HepG2 (cell line): Measurements from ENCODE around the gene RPL18. TPM values are rescaled to one million over a fixed set of nuclear protein-coding genes. Genes with fewer than 3 reads are reported as not detected.

Experiments used
- ATAC-seq: fragments of 200-7000 bp; cut with Tn5 transposase; 3 replicates; pipeline ENCODE4 v1.9.1; 2020; ENCODE audit warnings: mild to moderate bottlenecking, moderate library complexity
- BruUV-seq: library from RNA; stranded (reverse); fragments of 400-500 nt; replicated peaks from 2 replicates; lab custom pipeline; 2021; lab: Mats Ljungman, UMichigan
- CTCF ChIA-PET: fragments of 300-600 bp; formaldehyde crosslinking; extraction: SDS; loops from one replicate; lab custom pipeline; 2021; ENCODE audit warnings: low total read pairs, inconsistent platforms, low intra/inter-chr PET ratio; lab: Yijun Ruan, JAX
- POLR2A ChIA-PET: fragments of 350-600 bp; sonication (Branson Sonifier 250); formaldehyde crosslinking; loops from one replicate; lab custom pipeline; 2020; ENCODE audit warnings: antibody characterized with exemption, inconsistent platforms; lab: Yijun Ruan, JAX
- DNase-seq: peaks from one replicate; pipeline ENCODE4 v3.0.0-alpha.2; 2015; ENCODE audit warnings: low spot score
- FAIRE-seq: peaks from 3 replicates; lab custom pipeline; 2011; peaks lifted over from hg19 to GRCh38; lab: Jason Lieb, UNC
- H2AFZ ChIP-seq: one replicate; pipeline ENCODE4 v1.6.1; 2011; ENCODE audit warnings: low read length, inconsistent platforms
- H3K27ac ChIP-seq: fragments of 300-600 bp; 3 replicates; pipeline ENCODE4 v1.8.0; 2011; ENCODE audit warnings: mixed run types, mild to moderate bottlenecking, mixed read lengths, low read length, inconsistent platforms; ENCODE audit not compliant: insufficient read depth; ENCODE audit errors: extremely low read length
- H3K27me3 ChIP-seq, 2 experiments: fragments of 200-600 bp in 1 of 2; 2 replicates in 1 of 2; 3 replicates in 1 of 2; pipeline versions ENCODE4 v1.6.0 to v1.8.0; 2011; ENCODE audit warnings: low read length in 2 of 2, mild to moderate bottlenecking in 2 of 2, moderate library complexity in 2 of 2, inconsistent platforms in 1 of 2; ENCODE audit not compliant: insufficient read depth in 2 of 2, control insufficient read depth in 1 of 2
- H3K36me3 ChIP-seq, 2 experiments: fragments of 200-600 bp in 1 of 2; replicated peaks in 1 of 2; 2 replicates in 1 of 2; 3 replicates in 1 of 2; pipeline versions ENCODE4 v1.5.1 to v1.8.0; 2011; ENCODE audit warnings: low read length in 2 of 2, inconsistent platforms in 1 of 2; ENCODE audit not compliant: insufficient read depth in 2 of 2, control insufficient read depth in 1 of 2
- H3K4me1 ChIP-seq: 2 replicates; pipeline ENCODE4 v1.5.1; 2012; ENCODE audit warnings: low read length, inconsistent platforms; ENCODE audit not compliant: insufficient read depth
- H3K4me2 ChIP-seq: 2 replicates; pipeline ENCODE4 v1.6.0; 2011; ENCODE audit warnings: low read depth, low read length, inconsistent platforms
- H3K4me3 ChIP-seq, 3 experiments: fragments of 200-600 bp in 1 of 3; sonication (generic), shearing (Covaris generic) in 1 of 3; replicated peaks in 1 of 3; 2 replicates each; pipeline ENCODE4 v1.5.1; 2011 to 2016; ENCODE audit warnings: low read length in 3 of 3, inconsistent platforms in 2 of 3, low read depth in 2 of 3, mild to moderate bottlenecking in 2 of 3, control low read depth in 1 of 3, mixed read lengths in 1 of 3; ENCODE audit not compliant: insufficient read depth in 1 of 3
- H3K79me2 ChIP-seq: one replicate; pipeline ENCODE4 v1.6.1; 2011; ENCODE audit warnings: low read length, inconsistent platforms; ENCODE audit not compliant: insufficient read depth
- H3K9ac ChIP-seq: 2 replicates; pipeline ENCODE4 v1.6.0; 2011; ENCODE audit warnings: mild to moderate bottlenecking, low read depth, low read length, inconsistent platforms; ENCODE audit not compliant: insufficient read depth
- H3K9me3 ChIP-seq: 2 replicates; pipeline ENCODE4 v1.5.1; 2012; ENCODE audit warnings: mild to moderate bottlenecking, low read length
- H4K20me1 ChIP-seq: 2 replicates; pipeline ENCODE4 v1.6.0; 2011; ENCODE audit warnings: inconsistent platforms, mild to moderate bottlenecking, low read length, moderate library complexity; ENCODE audit not compliant: insufficient read depth
- ARHGAP35 ChIP-seq: sonication (generic); formaldehyde crosslinking; IDR thresholded peaks from 2 replicates; pipeline ENCODE4 v1.9.0; 2022; ENCODE audit warnings: mild to moderate bottlenecking, inconsistent platforms, moderate library complexity, missing genetic modification reagents, borderline replicate concordance
- HMG20A ChIP-seq: IDR thresholded peaks from 2 replicates; pipeline ENCODE4 v1.6.1; 2016; ENCODE audit warnings: borderline replicate concordance
- HNF4A ChIP-seq: sonication (generic); formaldehyde crosslinking; IDR thresholded peaks from 2 replicates; pipeline ENCODE4 v1.4.0; 2020; ENCODE audit warnings: missing genetic modification reagents
- HNF4G ChIP-seq, 2 experiments: sonication (generic) in 1 of 2; formaldehyde crosslinking in 1 of 2; IDR thresholded peaks; 2 replicates each; pipeline versions ENCODE4 v1.4.0 to v1.6.1; 2011 to 2020; ENCODE audit warnings: borderline replicate concordance in 2 of 2, low read depth in 2 of 2, mild to moderate bottlenecking in 2 of 2, low read length in 1 of 2, missing genetic modification reagents in 1 of 2, moderate library complexity in 1 of 2
- HOXA3 ChIP-seq: sonication (generic); formaldehyde crosslinking; IDR thresholded peaks from 2 replicates; pipeline ENCODE4 v1.5.0; 2020; ENCODE audit warnings: missing genetic modification reagents
- KDM3A ChIP-seq: IDR thresholded peaks from 2 replicates; pipeline ENCODE4 v1.6.1; 2018; ENCODE audit warnings: low read depth, missing compliant biosample characterization
- POLR2A ChIP-seq, 2 experiments: IDR thresholded peaks; 2 replicates each; pipeline ENCODE4 v1.6.1; 2011; ENCODE audit warnings: low read depth in 2 of 2, low read length in 2 of 2, mild to moderate bottlenecking in 1 of 2, moderate library complexity in 1 of 2; ENCODE audit not compliant: insufficient read depth in 1 of 2
- SP5 ChIP-seq: IDR thresholded peaks from 2 replicates; pipeline ENCODE4 v1.6.1; 2016; ENCODE audit warnings: low read depth, borderline replicate concordance
- TEAD3 ChIP-seq: optimal IDR thresholded peaks from 2 replicates; pipeline ENCODE3; 2016; ENCODE audit warnings: borderline replicate concordance
- TOPORS ChIP-seq: sonication (generic); formaldehyde crosslinking; IDR thresholded peaks from 2 replicates; pipeline ENCODE4 v1.8.0; 2023; ENCODE audit warnings: mild to moderate bottlenecking, missing genetic modification reagents
- ZNF292 ChIP-seq: sonication (generic); formaldehyde crosslinking; IDR thresholded peaks from 2 replicates; pipeline ENCODE4 v1.8.1; 2022; ENCODE audit warnings: mild to moderate bottlenecking, low read depth, missing genetic modification reagents, borderline replicate concordance
- ZNF556 ChIP-seq: sonication (generic); formaldehyde crosslinking; IDR thresholded peaks from 2 replicates; pipeline ENCODE4 v1.4.0; 2020; ENCODE audit warnings: mild to moderate bottlenecking, missing genetic modification reagents, borderline replicate concordance
- ZNF652 ChIP-seq: IDR thresholded peaks from 2 replicates; pipeline ENCODE4 v1.6.1; 2016; ENCODE audit warnings: low read depth, borderline replicate concordance
- ZNF768 ChIP-seq: sonication (generic); formaldehyde crosslinking; IDR thresholded peaks from 2 replicates; pipeline ENCODE4 v1.4.0; 2020; ENCODE audit warnings: missing genetic modification reagents
- WGBS: methylation state at CpG from one replicate; pipeline ENCODE4 v1.1.6; 2017; ENCODE audit warnings: low lambda C conversion rate; 5-methylcytosine and 5-hydroxymethylcytosine counted together
- in situ Hi-C: cut with HindIII; loops from 2 replicates; pipeline ENCODE4 v1.10.0; 2017; ENCODE audit warnings: low pct_unique_long_range_greater_than_20kb; ENCODE audit not compliant: extremely low pct_ligation_motif_present
- intact Hi-C: fragments of 100-400 bp; cut with micrococcal nuclease; formaldehyde crosslinking; loops from one replicate; pipeline ENCODE4 v1.10.0; 2022; ENCODE audit not compliant: unreplicated experiment
- polyA plus RNA-seq, 8 experiments: library from polyadenylated mRNA; depleted of rRNA in 3 of 8; stranded (reverse) in 7 of 8; unstranded in 1 of 8; fragments of >200 nt; fragmentation: Illumina TruSeq in 4 of 8; extraction: Trizol in 4 of 8; gene quantifications; 2 replicates each; pipeline versions ENCODE4 v1.2.1 to v1.2.3, GENCODE V29; 2011 to 2016; ENCODE audit warnings: low read depth in 4 of 8, missing spikeins in 1 of 8, mixed read lengths in 1 of 8; ENCODE audit not compliant: insufficient read depth in 1 of 8
- total RNA-seq, 5 experiments: library from RNA; depleted of rRNA; stranded (reverse); fragments of >200 nt; fragmentation: Illumina TruSeq; extraction: Trizol; gene quantifications; 2 replicates each; pipeline ENCODE4 v1.2.3, GENCODE V29; 2016; ENCODE audit warnings: low read depth in 1 of 5
- TF ChIP-seq, protein P1 (sequence below): sonication (generic); formaldehyde crosslinking; IDR thresholded peaks from 2 replicates; pipeline ENCODE4 v1.4.0; 2020; ENCODE audit warnings: missing genetic modification reagents, mild to moderate bottlenecking, borderline replicate concordance
- TF ChIP-seq, protein P2 (sequence below), 2 experiments: sonication (generic) in 1 of 2; formaldehyde crosslinking in 1 of 2; IDR thresholded peaks; 2 replicates each; pipeline versions ENCODE4 v1.4.0 to v1.6.1; 2018 to 2020; ENCODE audit warnings: missing genetic modification reagents in 2 of 2, borderline replicate concordance in 1 of 2, low read depth in 1 of 2, mild to moderate bottlenecking in 1 of 2, missing biosample characterization in 1 of 2
- TF ChIP-seq, protein P3 (sequence below): sonication (generic); formaldehyde crosslinking; IDR thresholded peaks from 2 replicates; pipeline ENCODE4 v1.8.1; 2022; ENCODE audit warnings: mild to moderate bottlenecking, missing genetic modification reagents

Gene RPL18
- total and polyA plus RNA-seq, 2 of the 13 experiments (the other 11 are each of a cell fraction or from before 2014, with no cell fraction given): 1,485 to 1,639 TPM

DNA sequence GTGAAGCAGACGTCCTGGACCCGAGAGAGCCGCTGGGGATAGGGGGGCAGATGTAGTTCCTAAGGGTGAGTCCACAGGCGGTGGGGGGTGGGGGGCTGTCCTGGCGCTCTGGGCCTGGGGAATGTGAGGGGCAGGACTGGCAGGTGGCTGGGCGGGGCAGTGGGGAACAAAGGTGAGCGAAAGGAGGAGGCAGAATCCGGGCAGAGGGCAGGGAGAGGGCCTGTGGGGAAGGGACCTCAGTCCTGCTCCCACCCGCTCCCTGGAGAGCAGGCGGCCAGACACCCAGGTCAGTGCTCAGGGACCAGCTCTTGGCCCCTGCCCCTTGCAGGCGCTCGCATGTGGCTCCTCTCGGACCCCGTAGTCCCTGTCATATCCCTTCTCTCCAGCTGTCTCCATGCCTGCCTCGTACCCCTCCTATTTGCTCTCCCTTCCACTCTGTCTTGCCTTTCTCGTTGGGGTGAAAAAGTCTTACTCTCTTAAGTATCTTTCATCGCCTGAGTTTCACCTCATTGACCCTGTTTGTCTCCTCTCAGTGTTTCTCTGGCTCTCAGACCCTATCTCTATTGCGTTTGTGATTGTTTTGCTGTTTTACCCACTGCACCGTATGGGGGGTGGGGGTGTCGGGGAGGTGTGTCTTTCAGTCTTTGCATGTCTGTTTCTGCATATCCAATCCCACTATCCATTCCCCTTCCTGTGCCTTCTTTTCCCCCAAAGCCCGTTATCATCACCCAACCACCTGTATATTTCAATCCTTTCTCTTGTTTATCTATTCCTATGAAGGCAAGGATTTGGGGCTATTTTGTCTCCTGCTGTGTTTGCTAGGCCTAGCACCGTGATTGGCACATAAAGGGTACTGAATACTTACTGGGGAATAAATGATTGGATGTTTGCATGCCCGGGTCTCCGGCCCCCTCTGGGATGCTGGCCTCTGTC is 6.1 kb upstream of the RPL18 start:
- TSS peak; percentile 44 for BruUV-seq
- H3K9ac ChIP-seq: peak overlapping the region; percentile 65
- H3K27ac ChIP-seq: peak overlapping the region; percentile 72
- H2AFZ ChIP-seq: no peak overlapping the region
- no peak for DNase-seq
- no peaks in the 10 kb centered on the region for H3K27me3 ChIP-seq
- no peaks in the 10 kb centered on the region for H3K9me3 ChIP-seq
- H3K4me1 ChIP-seq: peaks cover 44% of the 10 kb centered on the region
- peak overlapping the region; percentile 52 to 65 (median 63); a peak in 5 of 6 replicates for H3K4me3 ChIP-seq
- WGBS: 53% methylated on average over 22 of the region's 24 CpGs
- H3K36me3 ChIP-seq: no peaks in the 10 kb centered on the region
- H3K79me2 ChIP-seq: no peaks in the 10 kb centered on the region
- intact Hi-C loops (no loop called here), in situ Hi-C loops (no loop called here)
- peak; percentile 34 for ATAC-seq
- no peaks in the 10 kb centered on the region for H4K20me1 ChIP-seq
- ChIA-PET CTCF (no interaction called here), POLR2A (interaction anchor here (1.0 to 1.8 kb wide), 2 partner anchors 9 to 10 kb away, joined by 3 to 15 read pairs; partner anchors contain the start of gene FAM83E)
- no peak for FAIRE-seq
- peak overlapping the region; percentile 73 for H3K4me2 ChIP-seq
- TF ChIP-seq ARHGAP35 (CRISPR knock-in tag) (no peak), ZNF768 (no peak), KDM3A (CRISPR knock-in tag) (no peak), ZNF652 (no peak), HOXA3 (CRISPR knock-in tag) (peak; percentile 46; the same call in 1 of the 2 replicates), SP5 (CRISPR knock-in tag) (peak; percentile 69; the same call in 1 of the 2 replicates), ZNF556 (CRISPR knock-in tag) (no peak), ZNF292 (CRISPR knock-in tag) (no peak), HNF4G (IDR thresholded peaks at IDR 0.05; ENCODE audit: borderline replicate concordance, low read depth, low read length) (peak; percentile 52; the same call in 1 of the 2 replicates), HNF4G (CRISPR knock-in tag; IDR thresholded peaks at IDR 0.05; ENCODE audit: borderline replicate concordance, low read depth) (no peak), TEAD3 (CRISPR knock-in tag) (peak; percentile 39), HNF4A (CRISPR knock-in tag) (peak; percentile 40; the same call in 1 of the 2 replicates), POLR2A (IDR thresholded peaks at IDR 0.05; ENCODE audit: insufficient read depth in 1 of 2, low read depth in 2 of 2, low read length in 2 of 2) (peak; percentile 38 to 64; a peak in 2 of 4 replicates), TOPORS (CRISPR knock-in tag) (no peak), HMG20A (CRISPR knock-in tag) (no peak)
- TF ChIP-seq, protein P1, sequence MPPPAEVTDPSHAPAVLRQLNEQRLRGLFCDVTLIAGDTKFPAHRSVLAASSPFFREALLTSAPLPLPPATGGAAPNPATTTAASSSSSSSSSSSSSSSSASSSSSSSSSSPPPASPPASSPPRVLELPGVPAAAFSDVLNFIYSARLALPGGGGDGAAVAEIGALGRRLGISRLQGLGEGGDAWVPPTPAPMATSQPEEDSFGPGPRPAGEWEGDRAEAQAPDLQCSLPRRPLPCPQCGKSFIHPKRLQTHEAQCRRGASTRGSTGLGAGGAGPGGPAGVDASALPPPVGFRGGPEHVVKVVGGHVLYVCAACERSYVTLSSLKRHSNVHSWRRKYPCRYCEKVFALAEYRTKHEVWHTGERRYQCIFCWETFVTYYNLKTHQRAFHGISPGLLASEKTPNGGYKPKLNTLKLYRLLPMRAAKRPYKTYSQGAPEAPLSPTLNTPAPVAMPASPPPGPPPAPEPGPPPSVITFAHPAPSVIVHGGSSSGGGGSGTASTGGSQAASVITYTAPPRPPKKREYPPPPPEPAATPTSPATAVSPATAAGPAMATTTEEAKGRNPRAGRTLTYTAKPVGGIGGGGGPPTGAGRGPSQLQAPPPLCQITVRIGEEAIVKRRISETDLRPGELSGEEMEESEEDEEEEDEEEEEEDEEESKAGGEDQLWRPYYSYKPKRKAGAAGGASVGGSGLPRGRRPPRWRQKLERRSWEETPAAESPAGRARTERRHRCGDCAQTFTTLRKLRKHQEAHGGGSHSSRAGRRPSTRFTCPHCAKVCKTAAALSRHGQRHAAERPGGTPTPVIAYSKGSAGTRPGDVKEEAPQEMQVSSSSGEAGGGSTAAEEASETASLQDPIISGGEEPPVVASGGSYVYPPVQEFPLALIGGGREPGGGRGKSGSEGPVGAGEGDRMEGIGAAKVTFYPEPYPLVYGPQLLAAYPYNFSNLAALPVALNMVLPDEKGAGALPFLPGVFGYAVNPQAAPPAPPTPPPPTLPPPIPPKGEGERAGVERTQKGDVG (CRISPR knock-in tag): no peak
- TF ChIP-seq, protein P2, sequence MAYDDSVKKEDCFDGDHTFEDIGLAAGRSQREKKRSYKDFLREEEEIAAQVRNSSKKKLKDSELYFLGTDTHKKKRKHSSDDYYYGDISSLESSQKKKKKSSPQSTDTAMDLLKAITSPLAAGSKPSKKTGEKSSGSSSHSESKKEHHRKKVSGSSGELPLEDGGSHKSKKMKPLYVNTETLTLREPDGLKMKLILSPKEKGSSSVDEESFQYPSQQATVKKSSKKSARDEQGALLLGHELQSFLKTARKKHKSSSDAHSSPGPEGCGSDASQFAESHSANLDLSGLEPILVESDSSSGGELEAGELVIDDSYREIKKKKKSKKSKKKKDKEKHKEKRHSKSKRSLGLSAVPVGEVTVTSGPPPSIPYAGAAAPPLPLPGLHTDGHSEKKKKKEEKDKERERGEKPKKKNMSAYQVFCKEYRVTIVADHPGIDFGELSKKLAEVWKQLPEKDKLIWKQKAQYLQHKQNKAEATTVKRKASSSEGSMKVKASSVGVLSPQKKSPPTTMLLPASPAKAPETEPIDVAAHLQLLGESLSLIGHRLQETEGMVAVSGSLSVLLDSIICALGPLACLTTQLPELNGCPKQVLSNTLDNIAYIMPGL (CRISPR knock-in tag; IDR thresholded peaks at IDR 0.05; ENCODE audit: borderline replicate concordance in 1 of 2, low read depth in 1 of 2): no peak
- TF ChIP-seq, protein P3, sequence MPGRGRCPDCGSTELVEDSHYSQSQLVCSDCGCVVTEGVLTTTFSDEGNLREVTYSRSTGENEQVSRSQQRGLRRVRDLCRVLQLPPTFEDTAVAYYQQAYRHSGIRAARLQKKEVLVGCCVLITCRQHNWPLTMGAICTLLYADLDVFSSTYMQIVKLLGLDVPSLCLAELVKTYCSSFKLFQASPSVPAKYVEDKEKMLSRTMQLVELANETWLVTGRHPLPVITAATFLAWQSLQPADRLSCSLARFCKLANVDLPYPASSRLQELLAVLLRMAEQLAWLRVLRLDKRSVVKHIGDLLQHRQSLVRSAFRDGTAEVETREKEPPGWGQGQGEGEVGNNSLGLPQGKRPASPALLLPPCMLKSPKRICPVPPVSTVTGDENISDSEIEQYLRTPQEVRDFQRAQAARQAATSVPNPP (CRISPR knock-in tag): no peak
